Cerebellar cortex (tissue), 1 donor: Measurements from ENCODE around the gene DNAH7.

ENCODE experiments used
- DNase-seq: peaks from one replicate; pipeline ENCODE4 v3.0.0-alpha.2; 2015; ENCODE audit warnings: low spot score

The DNAH7 gene

DNA sequence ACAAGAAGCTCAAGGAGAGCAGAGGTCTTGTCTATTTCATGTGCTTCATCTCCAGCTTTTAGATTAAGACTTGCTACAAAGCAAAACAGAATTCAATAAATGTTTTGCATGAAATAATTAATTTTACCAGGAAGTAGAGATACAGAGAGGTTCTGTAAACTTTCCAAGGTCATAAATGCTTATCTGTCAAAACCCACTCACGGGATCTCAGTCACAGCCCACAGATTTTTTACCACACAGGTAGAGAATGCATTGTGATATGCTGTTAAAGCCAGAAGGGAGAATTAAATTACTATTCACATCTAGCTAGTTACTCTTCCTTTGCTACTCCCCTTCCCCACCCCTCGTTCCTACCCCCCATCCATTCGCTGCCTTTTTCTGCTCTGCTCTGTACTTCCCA lies 205.5 kb downstream of the DNAH7 start:
- DNase-seq = no peak

DNA sequence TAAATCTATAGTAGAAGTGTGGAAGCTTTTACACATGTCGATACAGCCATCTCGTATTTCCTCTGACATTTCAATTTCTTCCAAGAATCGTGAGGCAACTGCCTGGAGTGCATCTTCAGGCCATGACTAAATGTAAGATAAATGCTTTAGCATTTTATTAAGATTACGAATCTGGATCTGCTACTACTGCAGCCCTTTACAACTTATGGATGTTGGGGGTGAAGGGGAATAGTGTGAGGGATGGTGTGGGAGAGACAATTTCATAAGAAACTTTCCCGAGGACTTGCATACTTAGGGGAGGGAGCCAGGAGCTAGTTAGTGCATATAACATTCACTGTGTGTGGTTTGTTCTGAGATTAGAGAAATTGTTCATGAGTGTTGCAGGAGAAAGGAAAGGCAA lies 206.8 kb downstream of the DNAH7 start:
- no peak for DNase-seq

DNA sequence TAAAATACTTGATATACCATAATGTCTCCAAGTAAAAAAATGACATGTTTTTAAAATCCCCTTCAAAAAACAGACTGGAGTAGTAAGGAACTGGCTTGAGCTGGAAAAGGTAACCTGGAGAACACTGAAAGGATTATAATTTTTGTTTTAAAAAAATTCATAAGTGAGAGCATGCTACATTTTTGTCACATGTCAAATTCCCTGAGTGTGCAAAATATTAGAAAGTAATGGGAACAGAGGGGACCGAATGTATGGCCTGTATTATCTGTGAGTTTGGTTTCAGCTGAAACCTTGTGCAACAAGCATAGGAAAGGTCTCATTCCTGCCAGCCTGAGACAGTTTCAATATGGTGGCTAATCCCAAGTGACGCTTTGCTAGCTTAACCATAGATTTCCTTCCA lies 209.1 kb downstream of the DNAH7 start:
- DNase-seq = no peak

DNA sequence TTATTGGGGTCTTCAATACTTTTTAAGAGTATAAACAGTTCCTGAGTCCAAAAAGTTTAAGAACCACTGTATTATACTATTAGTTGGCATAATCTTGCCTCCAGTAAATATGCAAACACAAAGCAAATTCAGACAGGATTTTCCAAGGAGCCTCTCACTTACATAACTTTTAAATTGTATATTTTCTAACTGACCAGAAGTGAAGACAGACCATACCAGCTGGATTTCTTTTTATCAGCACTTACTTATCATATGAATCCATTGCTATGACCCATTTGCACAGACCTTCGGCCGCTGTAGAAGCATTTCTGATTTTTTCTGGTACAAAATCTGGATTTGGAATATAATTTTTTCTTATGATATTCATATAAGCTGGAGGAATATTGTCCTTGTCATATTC lies 211.5 kb downstream of the DNAH7 start:
- no peak for DNase-seq

DNA sequence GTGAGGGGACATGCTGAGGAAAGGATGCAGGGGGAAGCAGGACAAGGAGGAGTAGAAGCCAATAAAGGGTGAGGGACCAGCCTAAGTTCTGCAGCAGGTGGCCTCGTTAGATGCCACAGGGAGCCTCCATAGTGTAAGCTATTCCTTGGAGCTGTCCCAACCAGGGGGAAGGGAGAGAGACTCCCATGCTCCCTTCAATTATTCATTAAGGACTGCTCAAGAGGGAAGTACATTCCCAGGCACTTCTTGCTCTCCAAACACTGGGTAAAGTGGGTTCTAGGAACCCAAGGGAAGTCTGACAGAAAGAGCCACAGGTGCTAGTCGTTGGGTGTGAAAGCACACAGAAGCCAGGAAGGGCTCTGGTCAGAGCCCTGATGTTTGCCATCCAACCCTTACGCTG lies 217.9 kb downstream of the DNAH7 start:
- no peak for DNase-seq

- DNase-seq = no peak
These were observed 220.3 kb downstream of the DNAH7 start for GRCh38 chr2:195848119-195848899.

GRCh38 chr2:195842932-195843331 lies 225.7 kb downstream of the DNAH7 start:
- no peak for DNase-seq

DNA sequence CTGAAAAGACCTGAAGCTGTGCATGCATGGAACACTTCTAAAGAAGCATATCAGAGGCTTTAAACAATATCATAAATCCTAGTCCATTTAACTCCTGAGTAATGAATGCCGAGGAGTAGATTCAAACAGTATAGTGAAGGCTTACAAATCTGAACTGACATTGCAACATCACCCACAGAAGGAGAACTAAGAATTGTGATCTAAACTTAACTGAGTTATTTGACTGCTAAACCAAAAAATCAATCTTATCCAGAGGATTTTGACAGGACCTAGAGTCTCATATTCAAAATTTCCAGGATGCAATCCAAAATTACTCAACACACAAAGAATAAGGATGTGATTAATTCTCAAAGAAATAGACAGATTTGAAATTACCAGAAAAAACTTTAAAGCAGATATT lies 230.6 kb downstream of the DNAH7 start:
- DNase-seq = no peak

GRCh38 chr2:195836002-195836401 lies 232.6 kb downstream of the DNAH7 start:
- DNase-seq = no peak

DNA sequence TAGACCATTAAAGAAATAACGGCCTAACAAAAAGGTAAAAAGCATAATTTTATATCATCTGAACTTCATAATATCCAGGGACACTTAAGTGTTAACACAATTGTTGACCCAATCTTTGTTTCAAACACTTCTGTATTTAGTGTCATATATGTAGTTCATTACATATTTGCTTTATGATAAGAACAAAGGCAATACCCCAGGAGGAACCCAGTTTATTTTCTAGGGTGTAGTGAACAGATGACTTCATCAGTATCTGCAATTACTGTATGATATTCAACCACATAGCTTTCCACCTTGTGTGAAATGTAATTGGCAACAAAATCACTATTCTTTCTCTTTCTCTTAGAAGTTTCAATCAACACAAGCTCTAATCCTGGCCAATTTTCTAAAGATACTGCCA lies 233.8 kb downstream of the DNAH7 start:
- DNase-seq = no peak

- no peak for DNase-seq
These were observed 237.4 kb downstream of the DNAH7 start for GRCh38 chr2:195830968-195831950.

DNA sequence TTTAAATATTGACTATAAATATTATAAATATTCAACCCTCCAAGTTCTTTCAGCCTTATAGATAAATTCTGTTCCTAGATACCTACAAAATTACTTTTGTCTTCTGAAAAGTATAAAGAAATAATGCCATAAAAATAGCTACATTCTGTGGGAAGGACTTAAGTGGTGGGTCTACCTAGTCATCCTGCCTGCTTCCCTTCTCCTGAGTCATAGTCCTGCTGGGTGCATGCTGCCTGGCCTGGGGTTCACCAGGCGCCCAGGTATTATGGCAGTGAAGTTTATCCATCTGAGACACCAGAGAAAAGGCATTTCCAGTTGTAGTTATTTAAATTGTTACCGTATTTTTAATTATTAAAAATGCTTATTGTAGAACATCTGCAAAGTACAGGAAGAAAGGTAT lies 244.2 kb downstream of the DNAH7 start:
- no peak for DNase-seq

GRCh38 chr2:195823206-195823605 lies 245.4 kb downstream of the DNAH7 start:
- no peak for DNase-seq

GRCh38 chr2:195821566-195821932 lies 247.1 kb downstream of the DNAH7 start:
- DNase-seq = no peak

DNA sequence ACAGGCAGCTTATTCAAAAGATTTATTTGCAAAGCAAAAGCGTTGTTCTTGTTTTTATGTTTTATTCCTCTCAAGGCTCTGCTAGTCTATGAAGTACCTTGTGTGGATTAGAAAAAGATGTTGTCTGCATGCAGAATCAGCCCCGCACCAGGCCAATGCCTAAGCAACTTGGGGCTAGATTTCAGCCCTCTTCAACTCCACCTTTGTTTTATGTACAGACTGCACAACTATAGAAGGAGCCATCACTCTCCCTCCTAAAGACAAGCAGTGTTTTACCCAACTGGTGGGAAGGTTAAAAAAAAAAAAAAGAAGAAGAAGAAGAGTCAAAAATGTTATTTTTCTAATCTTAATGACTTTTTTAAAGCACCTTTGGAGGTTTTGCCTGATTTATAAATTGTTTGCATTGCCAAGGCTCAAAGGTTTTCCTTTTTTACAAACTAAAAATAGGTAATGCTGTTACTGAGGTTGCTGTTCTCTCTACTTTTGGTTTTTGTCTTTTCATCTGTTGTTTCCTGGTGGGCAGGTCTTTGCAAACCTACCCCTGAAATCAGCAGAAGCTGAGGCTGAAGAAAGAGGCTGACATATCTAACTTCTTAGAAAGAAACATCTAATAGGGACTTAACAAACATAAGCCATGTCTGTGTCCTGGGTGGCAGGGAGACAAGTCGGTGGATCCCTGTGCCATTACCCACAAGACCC lies 247.6 kb downstream of the DNAH7 start:
- no peak for DNase-seq

- no peak for DNase-seq
These were observed 248.3 kb downstream of the DNAH7 start for GRCh38 chr2:195820373-195820772.

- no peak for DNase-seq
These were observed 249.4 kb downstream of the DNAH7 start for GRCh38 chr2:195819276-195819675.

GRCh38 chr2:195818526-195818925 lies 250.1 kb downstream of the DNAH7 start:
- DNase-seq = no peak

DNA sequence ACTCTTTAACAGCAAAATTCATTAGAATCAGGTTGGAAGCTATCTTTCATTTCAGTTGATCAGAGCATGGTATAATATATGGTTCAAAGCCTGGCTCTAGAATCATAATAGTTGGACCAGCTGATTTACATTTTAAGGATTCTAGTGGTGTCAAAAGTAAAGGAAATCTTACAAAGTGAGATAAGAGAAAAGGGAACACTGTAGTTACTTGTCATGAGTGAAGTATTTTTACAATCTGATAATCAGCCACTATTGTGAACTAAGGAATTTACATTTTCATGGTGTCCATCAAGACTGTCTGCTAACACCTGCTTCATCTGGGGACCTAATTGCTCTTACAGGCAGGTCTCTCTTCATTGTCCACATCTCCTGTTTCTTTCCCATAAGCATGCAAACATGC lies 250.5 kb downstream of the DNAH7 start:
- DNase-seq = no peak

GRCh38 chr2:195815083-195815482 lies 253.6 kb downstream of the DNAH7 start:
- no peak for DNase-seq

DNA sequence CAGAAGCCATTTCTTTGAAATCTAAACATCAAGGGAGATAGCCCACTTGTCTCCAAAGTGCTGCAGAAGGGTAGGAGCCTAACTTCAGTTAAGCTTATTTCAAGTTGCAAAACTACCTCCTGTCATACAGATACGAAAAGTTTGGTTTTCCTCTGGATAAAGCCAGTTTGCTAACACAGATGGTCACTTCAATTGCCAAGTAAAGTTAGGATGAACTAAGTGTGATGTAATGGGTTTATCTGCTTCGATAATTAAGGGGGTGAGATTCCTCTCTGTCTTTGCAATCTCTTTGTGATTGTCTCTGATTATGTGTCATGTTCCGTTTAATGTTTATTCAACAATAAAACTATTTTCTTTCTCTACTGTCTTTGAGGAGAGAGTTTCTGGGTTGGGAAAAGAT lies 255.2 kb downstream of the DNAH7 start:
- DNase-seq = no peak

GRCh38 chr2:195810340-195811098 lies 258.1 kb downstream of the DNAH7 start:
- DNase-seq = no peak
